Activated CD8-positive, alpha-beta memory T cell treated with anti-CD3 and anti-CD28 coated beads, Interleukin-2, amount 50 U/mL, for 1 hour (primary cell): ENCODE results near the gene SH3BP2.

ENCODE experiments used
- DNase-seq: peaks from one replicate; pipeline ENCODE4 v3.0.0-alpha.2; 2020; ENCODE audit errors: extremely low read depth

SH3BP2 gene

GRCh38 chr4:2878346-2878745, 85.5 kb downstream of the SH3BP2 start:
- DNase-seq, result no peak

DNA sequence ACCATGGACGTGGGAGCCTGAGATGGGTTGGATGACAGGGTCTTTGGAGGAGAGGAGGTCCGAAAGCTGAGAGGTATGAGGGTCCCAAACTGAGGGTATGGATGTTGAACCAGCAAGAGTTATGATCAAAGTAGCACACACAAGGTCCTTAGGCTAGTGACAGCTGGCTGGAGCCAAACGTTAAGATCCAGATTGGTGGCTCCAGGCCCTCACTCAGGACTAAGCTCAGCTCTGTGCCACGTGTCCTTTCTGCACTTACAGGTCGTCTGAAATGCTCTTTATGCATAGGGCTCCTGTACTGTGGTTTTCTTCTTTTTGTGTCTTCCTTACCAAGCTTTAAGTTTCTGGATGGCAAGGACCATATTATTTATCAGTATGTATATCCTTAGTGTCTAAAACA, 86.1 kb downstream of the SH3BP2 start:
- no peak for DNase-seq

- DNase-seq, result no peak
Measured at GRCh38 chr4:2881431-2881830, 88.5 kb downstream of the SH3BP2 start.

GRCh38 chr4:2882341-2882740, 89.5 kb downstream of the SH3BP2 start:
- no peak for DNase-seq

GRCh38 chr4:2886161-2886560, 93.3 kb downstream of the SH3BP2 start:
- no peak for DNase-seq

GRCh38 chr4:2886622-2887021, 93.7 kb downstream of the SH3BP2 start:
- DNase-seq, result no peak

DNA sequence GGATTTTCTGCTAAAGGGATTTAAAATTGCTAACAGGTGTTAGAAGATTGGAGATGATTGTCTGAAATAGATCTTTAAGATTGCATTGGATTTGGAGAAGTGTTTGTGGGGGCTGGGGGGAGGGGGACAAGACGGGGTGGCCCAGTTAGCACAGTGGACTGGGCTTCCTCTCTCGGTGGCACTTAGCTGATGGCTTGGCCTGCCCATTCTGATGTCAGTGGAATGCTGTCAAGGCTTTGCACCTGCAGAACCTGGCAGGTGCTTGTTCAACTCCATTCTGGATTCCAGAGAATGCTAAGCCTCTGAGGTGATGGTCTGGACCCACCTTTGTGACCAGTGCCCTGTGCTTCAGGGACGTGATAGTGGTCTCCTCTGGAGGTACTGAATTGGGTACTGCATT, 94.5 kb downstream of the SH3BP2 start:
- DNase-seq, result no peak

DNA sequence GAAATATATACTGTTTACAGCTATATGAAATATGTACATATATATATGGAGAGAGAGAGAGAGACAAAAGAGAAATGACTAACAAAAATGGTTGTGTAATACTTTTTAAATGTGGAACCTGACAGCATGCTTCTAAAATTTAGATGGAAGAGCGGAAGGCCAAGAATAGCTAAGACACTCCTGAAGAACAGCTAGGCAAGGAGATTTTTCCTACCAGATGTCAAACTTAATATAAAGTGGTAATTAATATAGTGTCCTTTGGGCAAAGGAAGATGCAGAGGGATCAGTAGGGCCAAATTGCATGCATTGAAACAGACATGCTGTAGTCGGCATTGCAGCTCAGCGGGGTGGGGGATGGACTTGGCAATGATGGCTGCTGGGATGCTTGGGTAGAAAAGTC, 96.0 kb downstream of the SH3BP2 start:
- no peak for DNase-seq
